NB4 (cell line): Measurements from ENCODE around the gene S100A12.

Experiments
- MYC ChIP-seq: IDR thresholded peaks from 2 replicates; pipeline ENCODE4 v1.6.1; 2011; ENCODE audit warnings: low read depth, low read length
- POLR2A ChIP-seq: IDR thresholded peaks from 2 replicates; pipeline ENCODE4 v1.6.1; 2011; ENCODE audit warnings: mild to moderate bottlenecking; ENCODE audit not compliant: insufficient read length; ENCODE audit errors: extremely low read depth
- TF ChIP-seq, protein P1 (sequence below): IDR thresholded peaks from one replicate; pipeline ENCODE4 v1.5.1; 2012; ENCODE audit warnings: low read depth, low read length
- TF ChIP-seq, protein P2 (sequence below): IDR thresholded peaks from 2 replicates; pipeline ENCODE4 v1.6.1; 2011; ENCODE audit warnings: low read depth, low read length

DNA sequence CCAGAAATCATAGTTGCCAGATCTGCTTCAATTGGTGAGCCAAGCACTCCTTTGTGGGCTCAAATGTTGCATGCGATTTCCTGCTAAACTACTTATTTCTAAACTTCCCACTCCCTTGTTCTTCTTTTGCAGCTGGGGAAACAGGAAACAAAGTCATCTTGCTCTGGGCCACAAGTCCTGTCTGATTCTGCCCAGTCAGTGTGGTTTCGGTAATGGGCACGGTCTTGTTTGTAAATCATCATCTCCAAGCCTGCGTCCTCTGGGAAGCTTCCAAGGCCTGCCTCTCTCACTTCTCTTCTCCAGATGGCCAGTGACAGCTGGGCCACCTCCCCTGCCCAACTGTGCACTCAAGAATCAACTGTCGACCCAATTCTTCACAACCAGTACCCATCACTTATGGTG, 11.1 kb upstream of the S100A12 start:
- TF ChIP-seq, protein P1, sequence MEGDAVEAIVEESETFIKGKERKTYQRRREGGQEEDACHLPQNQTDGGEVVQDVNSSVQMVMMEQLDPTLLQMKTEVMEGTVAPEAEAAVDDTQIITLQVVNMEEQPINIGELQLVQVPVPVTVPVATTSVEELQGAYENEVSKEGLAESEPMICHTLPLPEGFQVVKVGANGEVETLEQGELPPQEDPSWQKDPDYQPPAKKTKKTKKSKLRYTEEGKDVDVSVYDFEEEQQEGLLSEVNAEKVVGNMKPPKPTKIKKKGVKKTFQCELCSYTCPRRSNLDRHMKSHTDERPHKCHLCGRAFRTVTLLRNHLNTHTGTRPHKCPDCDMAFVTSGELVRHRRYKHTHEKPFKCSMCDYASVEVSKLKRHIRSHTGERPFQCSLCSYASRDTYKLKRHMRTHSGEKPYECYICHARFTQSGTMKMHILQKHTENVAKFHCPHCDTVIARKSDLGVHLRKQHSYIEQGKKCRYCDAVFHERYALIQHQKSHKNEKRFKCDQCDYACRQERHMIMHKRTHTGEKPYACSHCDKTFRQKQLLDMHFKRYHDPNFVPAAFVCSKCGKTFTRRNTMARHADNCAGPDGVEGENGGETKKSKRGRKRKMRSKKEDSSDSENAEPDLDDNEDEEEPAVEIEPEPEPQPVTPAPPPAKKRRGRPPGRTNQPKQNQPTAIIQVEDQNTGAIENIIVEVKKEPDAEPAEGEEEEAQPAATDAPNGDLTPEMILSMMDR: no peak
- no peak for TF ChIP-seq POLR2A
- TF ChIP-seq, protein P2, sequence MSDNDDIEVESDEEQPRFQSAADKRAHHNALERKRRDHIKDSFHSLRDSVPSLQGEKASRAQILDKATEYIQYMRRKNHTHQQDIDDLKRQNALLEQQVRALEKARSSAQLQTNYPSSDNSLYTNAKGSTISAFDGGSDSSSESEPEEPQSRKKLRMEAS: 0 out of 2 replicates have a peak, but pooled peaks have one; percentile 28
- TF ChIP-seq MYC: no peak
